Right lobe of liver (tissue), 6 donors: ENCODE data around the gene ICAM4. TPM values are rescaled to one million over a fixed set of nuclear protein-coding genes. Genes with fewer than 3 reads are reported as not detected.
"Not testable (repeated sequence)": the region's sequence is repeated elsewhere in the genome, so short reads cannot be mapped to it uniquely, and the experiment has no call there.

Experiments used
- ATAC-seq, 4 donors: fragments of 200-7000 bp; cut with Tn5 transposase; one replicate each; pipeline ENCODE4 v1.9.1; 2020; ENCODE audit warnings: mild to moderate bottlenecking in 4 of 4, moderate library complexity in 4 of 4
- DNase-seq, 3 donors: peaks; one replicate each; pipeline ENCODE4 v3.0.0-alpha.2; 2020
- H3K27ac ChIP-seq, 3 donors: fragments of 200-600 bp; one replicate each; pipeline ENCODE4 v1.8.0; 2022
- H3K27me3 ChIP-seq, 2 donors: fragments of 200-600 bp; one replicate each; pipeline ENCODE4 v1.8.0; 2022
- H3K36me3 ChIP-seq, 4 donors: fragments of 200-600 bp; sonication (generic) in 1 of 4; one replicate each; pipeline versions ENCODE4 v1.5.1 to v1.8.0; 2017 to 2022; ENCODE audit warnings: control low read depth in 1 of 4
- H3K4me1 ChIP-seq, 4 donors: fragments of 200-600 bp; sonication (generic) in 1 of 4; one replicate each; pipeline versions ENCODE4 v1.5.1 to v1.8.0; 2017 to 2022; ENCODE audit warnings: control low read depth in 1 of 4
- H3K4me3 ChIP-seq, 3 donors: fragments of 200-600 bp; one replicate each; pipeline ENCODE4 v1.8.0; 2022
- H3K9me3 ChIP-seq, 4 donors: fragments of 200-600 bp; sonication (generic) in 1 of 4; one replicate each; pipeline versions ENCODE4 v1.5.1 to v1.8.0; 2017 to 2022; ENCODE audit warnings: control low read depth in 1 of 4
- POLR2A ChIP-seq: fragments of 450-650 bp; IDR thresholded peaks from one replicate; pipeline ENCODE4 v1.6.1; 2017; ENCODE audit warnings: antibody characterized with exemption, mild to moderate bottlenecking
- WGBS: methylation state at CpG from one replicate; pipeline ENCODE4 v1.1.6; 2018; ENCODE audit warnings: low coverage, low lambda C conversion rate; ENCODE audit not compliant: insufficient coverage; ENCODE audit errors: missing lambda C conversion rate; 5-methylcytosine and 5-hydroxymethylcytosine counted together
- intact Hi-C, 2 donors: fragments of 100-400 bp; cut with DNase I; formaldehyde crosslinking; loops; one replicate each; pipeline versions ENCODE4 v1.11.2 to v1.14.1; 2022
- total RNA-seq, 6 experiments: library from RNA; depleted of rRNA in 2 of 6; stranded (reverse); fragments of >200 nt in 2 of 6; fragmentation: NEBNext Ultra II Directional in 3 of 6; extraction: Animal tissue kit (Norgen Biotek cat#: 25700) in 3 of 6; gene quantifications; one replicate each; pipeline versions ENCODE4 v1.1.0 to v1.2.4, GENCODE V29; 2016 to 2023
- TF ChIP-seq, protein P1 (sequence below), 4 donors: fragments of 200-600 bp in 3 of 4; fragments of 450-650 bp in 1 of 4; IDR thresholded peaks; one replicate each; pipeline versions ENCODE4 v1.5.1 to v1.8.0; 2016 to 2022; ENCODE audit warnings: antibody characterized with exemption in 4 of 4, mild to moderate bottlenecking in 2 of 4
- donor health status: DM: no; HTN: yes; CAD: no.
- donor health status: DM: no; HTN: no; CAD: no.
- donor health status: DM: no; HTN: no; CAD: no.
- donor health status: DM: no; HTN: yes; CAD: no.
- donor health status: DM: no; HTN: yes; CAD: no.

Gene ICAM4
- total RNA-seq, 6 experiments from 2014 or later: 0.62 to 1.6 (median 0.80) TPM; not detected in 3

GRCh38 chr19:10277795-10278589, 8.8 kb upstream of the ICAM4 start:
- intact Hi-C loops: no loop called here
- H3K27ac ChIP-seq: no peak overlapping the region
- ATAC-seq: no peak
- H3K9me3 ChIP-seq: no peaks in the 10 kb centered on the region
- no peak for TF ChIP-seq POLR2A
- TF ChIP-seq, protein P1, sequence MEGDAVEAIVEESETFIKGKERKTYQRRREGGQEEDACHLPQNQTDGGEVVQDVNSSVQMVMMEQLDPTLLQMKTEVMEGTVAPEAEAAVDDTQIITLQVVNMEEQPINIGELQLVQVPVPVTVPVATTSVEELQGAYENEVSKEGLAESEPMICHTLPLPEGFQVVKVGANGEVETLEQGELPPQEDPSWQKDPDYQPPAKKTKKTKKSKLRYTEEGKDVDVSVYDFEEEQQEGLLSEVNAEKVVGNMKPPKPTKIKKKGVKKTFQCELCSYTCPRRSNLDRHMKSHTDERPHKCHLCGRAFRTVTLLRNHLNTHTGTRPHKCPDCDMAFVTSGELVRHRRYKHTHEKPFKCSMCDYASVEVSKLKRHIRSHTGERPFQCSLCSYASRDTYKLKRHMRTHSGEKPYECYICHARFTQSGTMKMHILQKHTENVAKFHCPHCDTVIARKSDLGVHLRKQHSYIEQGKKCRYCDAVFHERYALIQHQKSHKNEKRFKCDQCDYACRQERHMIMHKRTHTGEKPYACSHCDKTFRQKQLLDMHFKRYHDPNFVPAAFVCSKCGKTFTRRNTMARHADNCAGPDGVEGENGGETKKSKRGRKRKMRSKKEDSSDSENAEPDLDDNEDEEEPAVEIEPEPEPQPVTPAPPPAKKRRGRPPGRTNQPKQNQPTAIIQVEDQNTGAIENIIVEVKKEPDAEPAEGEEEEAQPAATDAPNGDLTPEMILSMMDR (IDR thresholded peaks at IDR 0.05): no peak
- H3K4me3 ChIP-seq: no peak overlapping the region
- peaks cover 0 to 4% (median 0%) of the 10 kb centered on the region in 4 donors for H3K4me1 ChIP-seq
- 91% methylated on average over 8 of the region's 9 CpGs for WGBS
- H3K27me3 ChIP-seq: no peaks in the 10 kb centered on the region
- peaks cover 8 to 48% (median 14%) of the 10 kb centered on the region in 4 donors for H3K36me3 ChIP-seq
- no peak for DNase-seq

GRCh38 chr19:10278935-10279334, 7.8 kb upstream of the ICAM4 start:
- Histone ChIP-seq H3K4me3 (no peak overlapping the region), H3K27ac (no peak overlapping the region), H3K36me3 (peaks cover 10 to 57% (median 18%) of the 10 kb centered on the region in 4 donors), H3K27me3 (no peaks in the 10 kb centered on the region), H3K9me3 (no peaks in the 10 kb centered on the region), H3K4me1 (peaks cover 0 to 4% (median 0%) of the 10 kb centered on the region in 4 donors)
- no peak for ATAC-seq
- 100% methylated on average over 1 of the region's 1 CpG for WGBS
- DNase-seq: no peak
- intact Hi-C loops: no loop called here
- TF ChIP-seq, protein P1 (IDR thresholded peaks at IDR 0.05): no peak
- TF ChIP-seq POLR2A: no peak

- ATAC-seq: peak in 2 of 4 donors; percentile 31 to 38
- H3K9me3 ChIP-seq: no peaks in the 10 kb centered on the region
- TF ChIP-seq, protein P1 (IDR thresholded peaks at IDR 0.05): no peak
- TF ChIP-seq POLR2A: no peak
- H3K27me3 ChIP-seq: no peaks in the 10 kb centered on the region
- no peak overlapping the region for H3K4me3 ChIP-seq
- no peak for DNase-seq
- 82% methylated on average over 4 of the region's 5 CpGs for WGBS
- peaks cover 10 to 58% (median 23%) of the 10 kb centered on the region in 4 donors for H3K36me3 ChIP-seq
- no peak overlapping the region for H3K27ac ChIP-seq
- intact Hi-C loops: no loop called here
- peaks cover 0 to 4% (median 0%) of the 10 kb centered on the region in 4 donors for H3K4me1 ChIP-seq
Measured at GRCh38 chr19:10279737-10280442, 6.9 kb upstream of the ICAM4 start.

GRCh38 chr19:10282043-10282442, 4.7 kb upstream of the ICAM4 start:
- H3K9me3 ChIP-seq, intact Hi-C loops, DNase-seq, H3K27me3 ChIP-seq, ATAC-seq, H3K27ac ChIP-seq, H3K4me3 ChIP-seq: not testable (repeated sequence)
- Histone ChIP-seq H3K4me1 (peaks cover 0 to 21% (median 0%) of the 10 kb centered on the region in 4 donors), H3K36me3 (peaks cover 16 to 58% (median 23%) of the 10 kb centered on the region in 4 donors)
- WGBS: 83% methylated on average over 1 of the region's 5 CpGs
